DMS53 treated with DMSO at 0.1 percent for 48 hours (cell line): Measurements from ENCODE around the gene CCDC149.

Experiments
- DNase-seq: peaks from one replicate; lab custom pipeline; 2025; ENCODE audit not compliant: unreplicated experiment; lab: John Stamatoyannopoulos, UW

The CCDC149 gene

GRCh38 chr4:24881508-24882196 lies 31.2 kb downstream of the CCDC149 start:
- DNase-seq: no peak

GRCh38 chr4:24880186-24880585 lies 32.7 kb downstream of the CCDC149 start:
- no peak for DNase-seq

GRCh38 chr4:24878636-24879016 lies 34.2 kb downstream of the CCDC149 start:
- DNase-seq: no peak

GRCh38 chr4:24877868-24878635 lies 34.8 kb downstream of the CCDC149 start:
- no peak for DNase-seq

GRCh38 chr4:24876431-24876830 lies 36.4 kb downstream of the CCDC149 start:
- DNase-seq: peak; percentile 17

- DNase-seq: no peak
Measured at GRCh38 chr4:24872720-24873119, 40.1 kb downstream of the CCDC149 start.

- no peak for DNase-seq
Measured at GRCh38 chr4:24871210-24871609, 41.6 kb downstream of the CCDC149 start.

- DNase-seq: no peak
Measured at GRCh38 chr4:24867766-24868296, 45.0 kb downstream of the CCDC149 start.

GRCh38 chr4:24867251-24867650 lies 45.6 kb downstream of the CCDC149 start:
- DNase-seq: no peak

GRCh38 chr4:24865401-24865800 lies 47.4 kb downstream of the CCDC149 start:
- no peak for DNase-seq

GRCh38 chr4:24863799-24864198 lies 49.0 kb downstream of the CCDC149 start:
- no peak for DNase-seq

GRCh38 chr4:24862073-24862751 lies 50.6 kb downstream of the CCDC149 start:
- no peak for DNase-seq

GRCh38 chr4:24858550-24858949 lies 54.3 kb downstream of the CCDC149 start:
- DNase-seq: no peak

- DNase-seq: no peak
Measured at GRCh38 chr4:24858026-24858425, 54.8 kb downstream of the CCDC149 start.

- DNase-seq: no peak
Measured at GRCh38 chr4:24856586-24856985, 56.3 kb downstream of the CCDC149 start.

GRCh38 chr4:24855741-24856140 lies 57.1 kb downstream of the CCDC149 start:
- no peak for DNase-seq

- peak; percentile 81 for DNase-seq
Measured at GRCh38 chr4:24853142-24853541, 59.7 kb downstream of the CCDC149 start.

- no peak for DNase-seq
Measured at GRCh38 chr4:24850674-24851073, 62.2 kb downstream of the CCDC149 start.

- no peak for DNase-seq
Measured at GRCh38 chr4:24849756-24850155, 63.1 kb downstream of the CCDC149 start.

- DNase-seq: no peak
Measured at GRCh38 chr4:24849351-24849750, 63.5 kb downstream of the CCDC149 start.

GRCh38 chr4:24846716-24847115 lies 66.1 kb downstream of the CCDC149 start:
- DNase-seq: no peak

- DNase-seq: no peak
Measured at GRCh38 chr4:24845902-24846301, 66.9 kb downstream of the CCDC149 start.
